Subcutaneous adipose tissue (tissue), 4 donors: ENCODE results near the gene SMIM44. TPM values are rescaled to one million over a fixed set of nuclear protein-coding genes. Genes with fewer than 3 reads are reported as not detected.

Source experiments
- total RNA-seq, 4 donors: library from RNA; depleted of rRNA; stranded (reverse); fragments of >200 nt; gene quantifications; one replicate each; pipeline ENCODE4 v1.1.0, GENCODE V29; 2016
- TF ChIP-seq, protein P1 (sequence below): fragments of 450-650 bp; IDR thresholded peaks from one replicate; pipeline ENCODE4 v1.5.1; 2016; ENCODE audit warnings: low read depth, mild to moderate bottlenecking, control low read depth, antibody characterized with exemption, moderate library complexity

SMIM44 gene
- total RNA-seq, 4 donors from 2014 or later: not detected

- TF ChIP-seq, protein P1, sequence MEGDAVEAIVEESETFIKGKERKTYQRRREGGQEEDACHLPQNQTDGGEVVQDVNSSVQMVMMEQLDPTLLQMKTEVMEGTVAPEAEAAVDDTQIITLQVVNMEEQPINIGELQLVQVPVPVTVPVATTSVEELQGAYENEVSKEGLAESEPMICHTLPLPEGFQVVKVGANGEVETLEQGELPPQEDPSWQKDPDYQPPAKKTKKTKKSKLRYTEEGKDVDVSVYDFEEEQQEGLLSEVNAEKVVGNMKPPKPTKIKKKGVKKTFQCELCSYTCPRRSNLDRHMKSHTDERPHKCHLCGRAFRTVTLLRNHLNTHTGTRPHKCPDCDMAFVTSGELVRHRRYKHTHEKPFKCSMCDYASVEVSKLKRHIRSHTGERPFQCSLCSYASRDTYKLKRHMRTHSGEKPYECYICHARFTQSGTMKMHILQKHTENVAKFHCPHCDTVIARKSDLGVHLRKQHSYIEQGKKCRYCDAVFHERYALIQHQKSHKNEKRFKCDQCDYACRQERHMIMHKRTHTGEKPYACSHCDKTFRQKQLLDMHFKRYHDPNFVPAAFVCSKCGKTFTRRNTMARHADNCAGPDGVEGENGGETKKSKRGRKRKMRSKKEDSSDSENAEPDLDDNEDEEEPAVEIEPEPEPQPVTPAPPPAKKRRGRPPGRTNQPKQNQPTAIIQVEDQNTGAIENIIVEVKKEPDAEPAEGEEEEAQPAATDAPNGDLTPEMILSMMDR: no peak
These were observed 5.7 kb downstream of the SMIM44 start for GRCh38 chr19:3477506-3477905.

DNA sequence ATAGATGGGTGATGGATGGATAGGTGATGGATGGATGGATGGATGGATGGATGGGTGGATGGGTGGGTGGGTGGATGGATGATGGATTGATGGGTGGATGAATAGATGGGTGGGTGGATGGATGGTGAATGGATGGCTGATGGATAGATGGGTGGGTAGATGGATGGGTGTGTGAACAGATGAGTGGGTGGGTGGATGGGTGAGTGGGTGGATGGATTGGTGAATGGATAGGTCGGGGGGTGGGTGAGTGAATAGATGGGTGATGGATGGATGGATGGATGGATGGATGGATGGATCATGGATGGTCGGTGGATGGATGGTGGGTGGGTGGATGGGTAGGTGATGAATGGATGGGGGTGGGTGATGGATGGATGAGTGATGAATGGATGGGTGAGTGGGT, 6.4 kb downstream of the SMIM44 start:
- TF ChIP-seq, protein P1: no peak

GRCh38 chr19:3475449-3475848, 7.8 kb downstream of the SMIM44 start:
- TF ChIP-seq, protein P1: no peak

GRCh38 chr19:3474614-3475013, 8.6 kb downstream of the SMIM44 start:
- TF ChIP-seq, protein P1: no peak

- TF ChIP-seq, protein P1: no peak
These were observed 9.2 kb downstream of the SMIM44 start for GRCh38 chr19:3474010-3474409.

- TF ChIP-seq, protein P1: no peak
These were observed 11.1 kb downstream of the SMIM44 start for GRCh38 chr19:3471954-3472655.

GRCh38 chr19:3470500-3471128, 12.6 kb downstream of the SMIM44 start:
- TF ChIP-seq, protein P1: no peak
